ENCODE measurements around the gene TMEM140. TPM values are rescaled to one million over a fixed set of nuclear protein-coding genes. Genes with fewer than 3 reads are reported as not detected.
"Not testable (repeated sequence)": the region's sequence is repeated elsewhere in the genome, so short reads cannot be mapped to it uniquely, and the experiment has no call there.

The TMEM140 gene
- total and polyA plus RNA-seq, 2 donors: 4.3 to 13.6 TPM

- H3K36me3 ChIP-seq (ENCODE audit: control insufficient read depth in 2 of 2, insufficient read depth in 2 of 2, low read length in 1 of 2): no peaks in the 10 kb centered on the region
- H3K4me3 ChIP-seq (ENCODE audit: low read length in 2 of 2): no peak overlapping the region
- no peak overlapping the region for H3K27ac ChIP-seq (ENCODE audit: low read depth in 1 of 2, low read length in 1 of 2)
- 94% methylated on average over 6 of the region's 6 CpGs for WGBS
- no peaks in the 10 kb centered on the region for H3K4me1 ChIP-seq (ENCODE audit: control insufficient read depth in 2 of 2, insufficient read depth in 2 of 2, low read length in 2 of 2)
- peaks cover 0 to 10% of the 10 kb centered on the region in 2 donors for H3K9me3 ChIP-seq (ENCODE audit: control insufficient read depth in 2 of 2, insufficient read depth in 1 of 2, low read length in 1 of 2)
- H3K27me3 ChIP-seq (ENCODE audit: control insufficient read depth in 2 of 2, insufficient read depth in 1 of 2, low read length in 1 of 2): no peaks in the 10 kb centered on the region
- DNase-seq (ENCODE audit: low read depth in 6 of 9, low spot score in 9 of 9): no peak
These were observed 26.0 kb upstream of the TMEM140 start for GRCh38 chr7:135121868-135122267.

GRCh38 chr7:135124631-135125030 is 23.2 kb upstream of the TMEM140 start:
- DNase-seq (ENCODE audit: low read depth in 6 of 9, low spot score in 9 of 9); H3K4me1 ChIP-seq (ENCODE audit: control insufficient read depth in 2 of 2, insufficient read depth in 2 of 2, low read length in 2 of 2); H3K4me3 ChIP-seq (ENCODE audit: low read length in 2 of 2); H3K9me3 ChIP-seq (ENCODE audit: control insufficient read depth in 2 of 2, insufficient read depth in 1 of 2, low read length in 1 of 2); H3K36me3 ChIP-seq (ENCODE audit: control insufficient read depth in 2 of 2, insufficient read depth in 2 of 2, low read length in 1 of 2); H3K27ac ChIP-seq (ENCODE audit: low read depth in 1 of 2, low read length in 1 of 2); H3K27me3 ChIP-seq (ENCODE audit: control insufficient read depth in 2 of 2, insufficient read depth in 1 of 2, low read length in 1 of 2): not testable (repeated sequence)
- whole genome bisulfite sequencing: 97% methylated on average over 3 of the region's 3 CpGs

- Histone ChIP-seq H3K4me1 (ENCODE audit: control insufficient read depth in 2 of 2, insufficient read depth in 2 of 2, low read length in 2 of 2) (no peaks in the 10 kb centered on the region), H3K27me3 (ENCODE audit: control insufficient read depth in 2 of 2, insufficient read depth in 1 of 2, low read length in 1 of 2) (no peaks in the 10 kb centered on the region), H3K4me3 (ENCODE audit: low read length in 2 of 2) (no peak overlapping the region), H3K36me3 (ENCODE audit: control insufficient read depth in 2 of 2, insufficient read depth in 2 of 2, low read length in 1 of 2) (no peaks in the 10 kb centered on the region), H3K27ac (ENCODE audit: low read depth in 1 of 2, low read length in 1 of 2) (no peak overlapping the region), H3K9me3 (ENCODE audit: control insufficient read depth in 2 of 2, insufficient read depth in 1 of 2, low read length in 1 of 2) (no peaks in the 10 kb centered on the region)
- DNase-seq (ENCODE audit: low read depth in 6 of 9, low spot score in 9 of 9): no peak
- WGBS: 97% methylated on average over 1 of the region's 1 CpG
These were observed 18.9 kb upstream of the TMEM140 start for GRCh38 chr7:135128931-135129330.

GRCh38 chr7:135129579-135129978 is 18.3 kb upstream of the TMEM140 start:
- H3K9me3 ChIP-seq (ENCODE audit: control insufficient read depth in 2 of 2, insufficient read depth in 1 of 2, low read length in 1 of 2): no peaks in the 10 kb centered on the region
- no peaks in the 10 kb centered on the region for H3K4me1 ChIP-seq (ENCODE audit: control insufficient read depth in 2 of 2, insufficient read depth in 2 of 2, low read length in 2 of 2)
- no peak overlapping the region for H3K4me3 ChIP-seq (ENCODE audit: low read length in 2 of 2)
- no peak for DNase-seq (ENCODE audit: low read depth in 6 of 9, low spot score in 9 of 9)
- no peak overlapping the region for H3K27ac ChIP-seq (ENCODE audit: low read depth in 1 of 2, low read length in 1 of 2)
- no peaks in the 10 kb centered on the region for H3K36me3 ChIP-seq (ENCODE audit: control insufficient read depth in 2 of 2, insufficient read depth in 2 of 2, low read length in 1 of 2)
- no peaks in the 10 kb centered on the region for H3K27me3 ChIP-seq (ENCODE audit: control insufficient read depth in 2 of 2, insufficient read depth in 1 of 2, low read length in 1 of 2)

- Histone ChIP-seq H3K4me3 (ENCODE audit: low read length in 2 of 2) (no peak overlapping the region), H3K4me1 (ENCODE audit: control insufficient read depth in 2 of 2, insufficient read depth in 2 of 2, low read length in 2 of 2) (peaks cover 3 to 11% of the 10 kb centered on the region in 2 donors), H3K27me3 (ENCODE audit: control insufficient read depth in 2 of 2, insufficient read depth in 1 of 2, low read length in 1 of 2) (no peaks in the 10 kb centered on the region), H3K27ac (ENCODE audit: low read depth in 1 of 2, low read length in 1 of 2) (no peak overlapping the region), H3K9me3 (ENCODE audit: control insufficient read depth in 2 of 2, insufficient read depth in 1 of 2, low read length in 1 of 2) (no peaks in the 10 kb centered on the region), H3K36me3 (ENCODE audit: control insufficient read depth in 2 of 2, insufficient read depth in 2 of 2, low read length in 1 of 2) (no peaks in the 10 kb centered on the region)
- DNase-seq (ENCODE audit: low read depth in 6 of 9, low spot score in 9 of 9): no peak
- WGBS: 97% methylated on average over 3 of the region's 3 CpGs
These were observed 3.8 kb upstream of the TMEM140 start for GRCh38 chr7:135143885-135144668.

GRCh38 chr7:135147341-135147898 is 452 bp upstream of the TMEM140 start:
- Histone ChIP-seq H3K9me3 (ENCODE audit: control insufficient read depth in 2 of 2, insufficient read depth in 1 of 2, low read length in 1 of 2) (no peaks in the 10 kb centered on the region), H3K4me1 (ENCODE audit: control insufficient read depth in 2 of 2, insufficient read depth in 2 of 2, low read length in 2 of 2) (peaks cover 3 to 11% of the 10 kb centered on the region in 2 donors), H3K4me3 (ENCODE audit: low read length in 2 of 2) (peak overlapping the region; percentile 52 to 70), H3K27ac (ENCODE audit: low read depth in 1 of 2, low read length in 1 of 2) (peak overlapping the region; percentile 94 to 98), H3K27me3 (ENCODE audit: control insufficient read depth in 2 of 2, insufficient read depth in 1 of 2, low read length in 1 of 2) (no peaks in the 10 kb centered on the region), H3K36me3 (ENCODE audit: control insufficient read depth in 2 of 2, insufficient read depth in 2 of 2, low read length in 1 of 2) (no peaks in the 10 kb centered on the region)
- DNase-seq (ENCODE audit: low read depth in 6 of 9, low spot score in 9 of 9): peak in 2 of 9 donors; percentile 4 to 42
- 9% methylated on average over 6 of the region's 6 CpGs for WGBS

GRCh38 chr7:135150072-135150782 is 2.4 kb downstream of the TMEM140 start:
- 84% methylated on average over 8 of the region's 8 CpGs for WGBS
- H3K4me3 ChIP-seq (ENCODE audit: low read length in 2 of 2): no peak overlapping the region
- no peak for DNase-seq (ENCODE audit: low read depth in 6 of 9, low spot score in 9 of 9)
- no peaks in the 10 kb centered on the region for H3K36me3 ChIP-seq (ENCODE audit: control insufficient read depth in 2 of 2, insufficient read depth in 2 of 2, low read length in 1 of 2)
- no peaks in the 10 kb centered on the region for H3K27me3 ChIP-seq (ENCODE audit: control insufficient read depth in 2 of 2, insufficient read depth in 1 of 2, low read length in 1 of 2)
- H3K27ac ChIP-seq (ENCODE audit: low read depth in 1 of 2, low read length in 1 of 2): no peak overlapping the region
- H3K4me1 ChIP-seq (ENCODE audit: control insufficient read depth in 2 of 2, insufficient read depth in 2 of 2, low read length in 2 of 2): peaks cover 3 to 11% of the 10 kb centered on the region in 2 donors
- no peaks in the 10 kb centered on the region for H3K9me3 ChIP-seq (ENCODE audit: control insufficient read depth in 2 of 2, insufficient read depth in 1 of 2, low read length in 1 of 2)

GRCh38 chr7:135151132-135151531 is 3.3 kb downstream of the TMEM140 start:
- H3K27me3 ChIP-seq (ENCODE audit: control insufficient read depth in 2 of 2, insufficient read depth in 1 of 2, low read length in 1 of 2): no peaks in the 10 kb centered on the region
- 96% methylated on average over 2 of the region's 2 CpGs for WGBS
- no peaks in the 10 kb centered on the region for H3K9me3 ChIP-seq (ENCODE audit: control insufficient read depth in 2 of 2, insufficient read depth in 1 of 2, low read length in 1 of 2)
- H3K4me3 ChIP-seq (ENCODE audit: low read length in 2 of 2): no peak overlapping the region
- H3K27ac ChIP-seq (ENCODE audit: low read depth in 1 of 2, low read length in 1 of 2): no peak overlapping the region
- peaks cover 3 to 11% of the 10 kb centered on the region in 2 donors for H3K4me1 ChIP-seq (ENCODE audit: control insufficient read depth in 2 of 2, insufficient read depth in 2 of 2, low read length in 2 of 2)
- H3K36me3 ChIP-seq (ENCODE audit: control insufficient read depth in 2 of 2, insufficient read depth in 2 of 2, low read length in 1 of 2): no peaks in the 10 kb centered on the region
- DNase-seq (ENCODE audit: low read depth in 6 of 9, low spot score in 9 of 9): no peak

GRCh38 chr7:135151533-135151932 is 3.7 kb downstream of the TMEM140 start:
- Histone ChIP-seq H3K4me3 (ENCODE audit: low read length in 2 of 2) (no peak overlapping the region), H3K4me1 (ENCODE audit: control insufficient read depth in 2 of 2, insufficient read depth in 2 of 2, low read length in 2 of 2) (peaks cover 3 to 11% of the 10 kb centered on the region in 2 donors), H3K27me3 (ENCODE audit: control insufficient read depth in 2 of 2, insufficient read depth in 1 of 2, low read length in 1 of 2) (no peaks in the 10 kb centered on the region), H3K9me3 (ENCODE audit: control insufficient read depth in 2 of 2, insufficient read depth in 1 of 2, low read length in 1 of 2) (peaks cover 0 to under 1% of the 10 kb centered on the region in 2 donors), H3K36me3 (ENCODE audit: control insufficient read depth in 2 of 2, insufficient read depth in 2 of 2, low read length in 1 of 2) (no peaks in the 10 kb centered on the region), H3K27ac (ENCODE audit: low read depth in 1 of 2, low read length in 1 of 2) (no peak overlapping the region)
- no peak for DNase-seq (ENCODE audit: low read depth in 6 of 9, low spot score in 9 of 9)
- 89% methylated on average over 6 of the region's 6 CpGs for WGBS

All from thymus (tissue), 11 donors.